GM19099 (cell line): Measurements from ENCODE around the gene FARS2.

Experiments used
- POLR2A ChIP-seq: IDR thresholded peaks from 3 replicates; pipeline ENCODE4 v1.6.1; 2011; ENCODE audit warnings: low read depth; ENCODE audit not compliant: insufficient read length; ENCODE audit errors: extremely low read depth

Gene FARS2

GRCh38 chr6:5390177-5390576 is 128.9 kb downstream of the FARS2 start:
- TF ChIP-seq POLR2A, result no peak

DNA sequence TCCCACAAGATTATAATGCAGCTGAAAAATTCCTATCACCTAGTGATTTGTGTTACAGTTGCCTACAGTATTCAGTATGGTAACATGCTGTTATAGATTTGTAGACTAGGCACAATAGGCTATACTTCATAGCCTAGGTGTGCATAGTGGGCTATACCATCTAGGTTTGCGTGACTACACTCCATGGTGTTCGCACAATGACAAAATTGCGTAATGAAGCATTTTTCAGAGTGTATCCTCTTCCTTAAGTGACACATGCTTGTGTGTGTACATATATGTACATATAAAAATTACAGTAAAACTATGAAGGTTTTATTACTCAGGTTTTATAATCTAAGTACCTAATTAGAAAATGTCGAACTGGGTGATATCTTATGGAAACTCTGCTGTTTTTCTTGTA is 133.0 kb downstream of the FARS2 start:
- TF ChIP-seq POLR2A, result no peak

DNA sequence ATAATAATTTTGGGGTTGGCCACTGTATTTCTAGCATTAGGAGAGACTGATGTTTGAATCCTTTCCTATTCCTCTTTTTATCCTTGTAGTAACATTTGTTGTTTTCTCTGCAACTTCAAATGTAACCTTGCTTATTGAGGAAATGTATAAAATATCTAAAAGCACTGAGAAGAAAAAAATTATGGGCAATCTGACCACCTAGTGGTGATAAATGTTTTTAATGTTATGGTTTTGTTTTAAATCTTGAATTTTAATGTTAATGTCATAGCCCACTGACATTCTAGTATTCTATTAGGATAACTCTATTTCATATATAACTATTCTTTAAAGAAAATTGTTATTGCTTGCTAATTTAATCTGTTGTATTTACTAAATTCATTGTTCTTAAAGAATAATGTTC is 134.4 kb downstream of the FARS2 start:
- no peak for TF ChIP-seq POLR2A

- TF ChIP-seq POLR2A, result no peak
Observed at GRCh38 chr6:5398530-5398929, 137.2 kb downstream of the FARS2 start.

DNA sequence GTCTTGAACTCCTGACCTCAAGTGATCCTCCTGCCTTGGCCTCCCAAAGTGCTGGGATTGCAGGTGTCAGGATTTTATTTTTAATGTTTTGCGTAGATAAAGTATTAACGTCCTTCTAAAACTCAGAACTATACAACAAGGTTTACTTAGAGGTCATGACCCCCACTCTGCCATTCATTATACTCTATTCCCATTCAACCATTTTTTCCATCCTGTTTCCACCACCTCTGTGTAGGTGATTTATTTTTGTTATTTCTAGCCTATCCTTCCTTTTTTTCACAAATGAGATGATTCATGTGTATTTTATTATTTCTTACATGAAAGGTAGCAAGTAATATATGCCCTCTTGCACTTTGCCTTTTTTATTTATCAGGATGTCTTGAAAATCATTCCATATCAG is 138.1 kb downstream of the FARS2 start:
- TF ChIP-seq POLR2A, result no peak

GRCh38 chr6:5401845-5402738 is 140.8 kb downstream of the FARS2 start:
- TF ChIP-seq POLR2A, result no peak

- TF ChIP-seq POLR2A, result no peak
Observed at GRCh38 chr6:5403076-5403475, 141.8 kb downstream of the FARS2 start.

DNA sequence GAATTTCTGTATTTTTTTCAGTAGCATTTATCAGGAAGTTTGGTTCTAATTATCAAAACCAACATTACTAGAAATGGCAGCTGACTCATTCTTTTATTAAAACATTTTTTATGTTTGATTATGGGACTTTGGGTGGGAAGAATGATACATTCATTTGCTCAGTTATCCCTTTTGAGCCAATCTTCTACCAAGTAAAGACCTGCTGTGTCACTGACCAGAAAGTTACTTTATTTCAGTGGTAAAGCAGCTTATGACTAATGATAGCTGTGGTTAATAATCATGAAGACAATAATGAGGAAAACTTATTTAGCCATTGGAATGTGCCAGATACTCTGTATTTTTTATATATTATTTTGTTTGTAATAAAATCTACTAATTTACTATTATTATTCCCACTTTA is 142.3 kb downstream of the FARS2 start:
- no peak for TF ChIP-seq POLR2A

DNA sequence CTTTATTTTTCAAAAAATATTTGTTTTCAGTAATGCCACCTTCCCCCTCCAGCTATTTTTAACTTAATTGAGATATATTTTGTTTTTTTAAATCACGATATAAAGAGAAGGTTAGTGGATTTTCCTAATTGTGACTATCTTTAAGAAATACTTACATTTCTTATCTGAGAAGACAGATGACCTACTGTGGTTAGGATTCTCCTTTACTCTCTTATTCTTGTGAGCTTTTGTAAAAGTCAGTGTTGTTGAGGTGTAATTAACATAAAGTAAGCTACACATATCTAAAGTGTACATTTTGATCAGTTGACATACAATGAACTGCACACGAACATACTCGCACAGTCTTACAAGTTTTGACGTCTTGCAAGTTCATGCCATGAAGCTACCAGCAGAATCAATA is 144.7 kb downstream of the FARS2 start:
- TF ChIP-seq POLR2A, result no peak

GRCh38 chr6:5411414-5411813 is 150.1 kb downstream of the FARS2 start:
- no peak for TF ChIP-seq POLR2A

DNA sequence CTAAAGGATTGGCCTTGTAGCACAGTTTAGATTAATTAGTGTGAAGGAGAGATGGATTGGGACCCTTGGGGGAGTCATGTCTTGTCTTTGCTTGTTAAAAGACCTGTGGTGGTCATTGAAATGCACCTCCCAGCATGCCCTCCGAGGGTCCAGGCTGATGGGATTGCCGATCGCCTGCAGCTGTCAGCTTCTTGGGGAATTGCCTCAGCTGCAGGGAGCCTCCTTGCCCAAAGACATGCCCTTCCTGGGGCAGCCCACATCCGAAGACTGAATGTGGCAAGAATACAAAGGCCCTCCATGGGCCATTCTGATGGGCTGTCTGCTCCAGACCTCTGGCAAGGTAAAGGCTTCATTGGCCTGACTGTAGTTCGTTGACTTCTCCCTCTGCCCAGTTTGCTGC is 150.7 kb downstream of the FARS2 start:
- TF ChIP-seq POLR2A, result no peak

GRCh38 chr6:5412663-5413062 is 151.3 kb downstream of the FARS2 start:
- TF ChIP-seq POLR2A, result no peak

- no peak for TF ChIP-seq POLR2A
Observed at GRCh38 chr6:5416250-5416649, 154.9 kb downstream of the FARS2 start.

GRCh38 chr6:5422321-5422915 is 161.1 kb downstream of the FARS2 start:
- TF ChIP-seq POLR2A, result no peak

DNA sequence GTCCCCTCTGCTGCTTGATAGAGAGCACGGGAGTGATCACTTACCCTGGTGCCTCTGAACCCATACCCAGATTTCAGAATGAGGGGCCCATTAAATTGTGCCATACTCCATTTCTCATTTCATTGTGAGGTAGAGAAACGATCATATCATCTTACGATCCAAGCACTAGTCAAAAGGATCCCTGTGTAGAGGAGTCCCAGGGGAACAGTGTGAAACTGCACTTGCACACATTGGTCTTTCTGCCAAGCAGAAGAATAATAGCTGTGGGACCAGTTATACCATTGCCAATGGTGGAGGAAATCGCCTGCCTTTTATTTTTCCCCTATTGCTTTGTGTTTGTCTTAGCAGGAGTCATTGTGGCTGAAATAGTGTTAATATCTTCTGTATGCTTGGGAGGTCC is 161.9 kb downstream of the FARS2 start:
- TF ChIP-seq POLR2A, result no peak

DNA sequence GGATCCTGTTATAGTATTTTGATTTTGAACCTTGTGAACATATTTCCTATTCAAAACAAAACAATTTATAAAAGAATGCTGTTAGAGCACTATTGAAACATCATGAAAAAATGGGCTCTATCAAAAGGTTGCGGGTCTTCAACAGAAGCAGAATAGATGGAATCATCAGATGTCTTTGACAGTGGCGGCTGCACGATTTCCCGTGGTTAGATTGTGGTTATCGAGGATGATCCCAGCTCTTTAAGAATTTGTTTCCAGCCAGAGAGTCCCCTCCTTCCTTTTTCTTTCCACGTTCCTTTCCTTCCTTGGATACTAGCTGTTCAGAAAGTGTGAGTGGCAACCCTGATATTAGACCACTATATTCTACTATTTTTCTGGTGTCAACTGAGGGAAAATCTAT is 163.4 kb downstream of the FARS2 start:
- no peak for TF ChIP-seq POLR2A
